Measurements from ENCODE around the gene ANGPTL7. TPM values are rescaled to one million over a fixed set of nuclear protein-coding genes. Genes with fewer than 3 reads are reported as not detected.

ANGPTL7 gene
- total RNA-seq, 3 donors from 2014 or later (not counting 1 experiment from before 2014, with no cell fraction given) = not detected

DNA sequence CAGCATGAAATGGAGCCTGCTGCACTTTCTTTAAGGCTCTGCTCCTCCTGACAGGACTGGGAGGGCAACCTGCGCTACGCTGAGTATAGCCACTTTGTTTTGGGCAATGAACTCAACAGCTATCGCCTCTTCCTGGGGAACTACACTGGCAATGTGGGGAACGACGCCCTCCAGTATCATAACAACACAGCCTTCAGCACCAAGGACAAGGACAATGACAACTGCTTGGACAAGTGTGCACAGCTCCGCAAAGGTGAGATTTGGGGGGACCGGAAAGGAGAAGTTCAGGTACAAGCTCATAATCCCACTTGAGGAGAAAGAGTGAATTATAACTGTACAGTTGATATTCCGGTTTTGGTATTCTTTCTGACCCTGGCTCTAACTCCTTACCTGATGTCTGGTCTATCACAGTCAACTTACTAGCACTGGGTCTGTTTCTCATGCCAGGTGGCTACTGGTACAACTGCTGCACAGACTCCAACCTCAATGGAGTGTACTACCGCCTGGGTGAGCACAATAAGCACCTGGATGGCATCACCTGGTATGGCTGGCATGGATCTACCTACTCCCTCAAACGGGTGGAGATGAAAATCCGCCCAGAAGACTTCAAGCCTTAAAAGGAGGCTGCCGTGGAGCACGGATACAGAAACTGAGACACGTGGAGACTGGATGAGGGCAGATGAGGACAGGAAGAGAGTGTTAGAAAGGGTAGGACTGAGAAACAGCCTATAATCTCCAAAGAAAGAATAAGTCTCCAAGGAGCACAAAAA, 5.4 kb downstream of the ANGPTL7 start:
- WGBS (ENCODE audit: insufficient coverage) = 96% methylated on average over 14 of the region's 14 CpGs
- H3K9me3 Mint-ChIP-seq = no peaks in the 10 kb centered on the region
- peaks cover 12% of the 10 kb centered on the region for H3K36me3 Mint-ChIP-seq
- H3K27me3 Mint-ChIP-seq (ENCODE audit: low read depth in 2 of 2) = no peaks in the 10 kb centered on the region
- DNase-seq = no peak
- Histone ChIP-seq H3K36me3 (ENCODE audit: control insufficient read depth, insufficient read depth, low read length) (peaks cover 76% of the 10 kb centered on the region), H3K4me1 (ENCODE audit: control insufficient read depth, insufficient read depth, low read length) (no peaks in the 10 kb centered on the region), H3K4me3 (ENCODE audit: low read length) (no peak overlapping the region), H3K27ac (ENCODE audit: low read length) (no peak overlapping the region), H3K9me3 (ENCODE audit: control insufficient read depth, insufficient read depth, low read length) (no peaks in the 10 kb centered on the region), H3K27me3 (ENCODE audit: control insufficient read depth, insufficient read depth, low read length) (no peaks in the 10 kb centered on the region)
- ATAC-seq = no peak
- intact Hi-C loops (cut with micrococcal nuclease) = no loop called here
- no peaks in the 10 kb centered on the region for H3K4me1 Mint-ChIP-seq
- H3K4me3 Mint-ChIP-seq = no peak overlapping the region
- TF ChIP-seq, protein P1, sequence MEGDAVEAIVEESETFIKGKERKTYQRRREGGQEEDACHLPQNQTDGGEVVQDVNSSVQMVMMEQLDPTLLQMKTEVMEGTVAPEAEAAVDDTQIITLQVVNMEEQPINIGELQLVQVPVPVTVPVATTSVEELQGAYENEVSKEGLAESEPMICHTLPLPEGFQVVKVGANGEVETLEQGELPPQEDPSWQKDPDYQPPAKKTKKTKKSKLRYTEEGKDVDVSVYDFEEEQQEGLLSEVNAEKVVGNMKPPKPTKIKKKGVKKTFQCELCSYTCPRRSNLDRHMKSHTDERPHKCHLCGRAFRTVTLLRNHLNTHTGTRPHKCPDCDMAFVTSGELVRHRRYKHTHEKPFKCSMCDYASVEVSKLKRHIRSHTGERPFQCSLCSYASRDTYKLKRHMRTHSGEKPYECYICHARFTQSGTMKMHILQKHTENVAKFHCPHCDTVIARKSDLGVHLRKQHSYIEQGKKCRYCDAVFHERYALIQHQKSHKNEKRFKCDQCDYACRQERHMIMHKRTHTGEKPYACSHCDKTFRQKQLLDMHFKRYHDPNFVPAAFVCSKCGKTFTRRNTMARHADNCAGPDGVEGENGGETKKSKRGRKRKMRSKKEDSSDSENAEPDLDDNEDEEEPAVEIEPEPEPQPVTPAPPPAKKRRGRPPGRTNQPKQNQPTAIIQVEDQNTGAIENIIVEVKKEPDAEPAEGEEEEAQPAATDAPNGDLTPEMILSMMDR (IDR thresholded peaks at IDR 0.05) = no peak
- peak overlapping the region in 1 of 2 donors; percentile 18 for H3K27ac Mint-ChIP-seq

DNA sequence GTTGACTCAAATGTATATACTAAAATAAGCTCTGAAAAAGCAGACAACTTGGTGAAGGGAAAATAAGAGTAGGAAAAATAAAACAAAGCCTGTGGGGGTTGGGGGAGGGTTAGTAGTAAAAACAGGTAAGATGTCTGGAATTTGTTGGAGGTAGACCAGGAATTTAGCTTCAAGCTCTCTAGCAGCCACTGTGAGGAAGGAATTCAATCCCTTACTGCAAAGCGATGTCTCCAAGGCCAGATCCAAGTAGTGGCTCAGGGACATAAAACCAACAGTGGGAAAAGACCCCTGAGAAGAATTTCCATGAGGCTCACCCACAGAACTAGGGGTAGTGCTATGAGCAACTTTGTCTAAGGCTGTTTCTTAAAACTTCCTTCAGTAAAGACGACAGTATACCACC, 7.8 kb downstream of the ANGPTL7 start:
- H3K27me3 ChIP-seq (ENCODE audit: control insufficient read depth, insufficient read depth, low read length) = no peaks in the 10 kb centered on the region
- ATAC-seq (no peak), DNase-seq (no peak)
- TF ChIP-seq, protein P1 (IDR thresholded peaks at IDR 0.05) = no peak
- Mint-ChIP-seq H3K27ac (no peak overlapping the region), H3K9me3 (no peaks in the 10 kb centered on the region), H3K4me3 (no peak overlapping the region), H3K4me1 (no peaks in the 10 kb centered on the region), H3K36me3 (peaks cover 12% of the 10 kb centered on the region), H3K27me3 (ENCODE audit: low read depth in 2 of 2) (no peaks in the 10 kb centered on the region)
- H3K36me3 ChIP-seq (ENCODE audit: control insufficient read depth, insufficient read depth, low read length) = peaks cover 68% of the 10 kb centered on the region
- intact Hi-C loops (cut with micrococcal nuclease) = no loop called here
- WGBS (ENCODE audit: insufficient coverage) = 92% methylated on average over 1 of the region's 2 CpGs
- no peaks in the 10 kb centered on the region for H3K4me1 ChIP-seq (ENCODE audit: control insufficient read depth, insufficient read depth, low read length)
- H3K4me3 ChIP-seq (ENCODE audit: low read length) = no peak overlapping the region
- no peak overlapping the region for H3K27ac ChIP-seq (ENCODE audit: low read length)
- H3K9me3 ChIP-seq (ENCODE audit: control insufficient read depth, insufficient read depth, low read length) = no peaks in the 10 kb centered on the region

DNA sequence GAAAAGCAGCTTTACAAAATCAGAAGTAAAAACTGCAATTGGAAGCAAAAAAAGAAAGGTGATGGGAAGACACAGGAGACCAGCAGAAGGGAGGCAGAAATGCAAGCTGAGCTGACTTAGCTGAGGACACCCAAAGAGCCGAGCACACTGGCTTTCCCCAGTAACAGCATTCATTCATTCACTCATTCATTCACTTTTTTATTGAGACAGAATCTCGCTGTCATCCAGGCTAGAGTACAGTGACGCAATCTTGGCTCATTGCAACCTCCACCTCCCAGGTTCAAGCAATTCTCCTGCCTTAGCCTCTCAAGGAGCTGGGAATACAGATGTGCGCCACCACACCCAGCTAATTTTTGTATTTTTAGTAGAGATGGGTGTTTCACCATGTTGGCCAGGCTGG, 8.2 kb downstream of the ANGPTL7 start:
- TF ChIP-seq, protein P1 (IDR thresholded peaks at IDR 0.05) = no peak
- H3K27ac Mint-ChIP-seq = no peak overlapping the region
- H3K36me3 Mint-ChIP-seq = peaks cover 12% of the 10 kb centered on the region
- Histone ChIP-seq H3K9me3 (ENCODE audit: control insufficient read depth, insufficient read depth, low read length) (no peaks in the 10 kb centered on the region), H3K36me3 (ENCODE audit: control insufficient read depth, insufficient read depth, low read length) (peaks cover 66% of the 10 kb centered on the region), H3K4me3 (ENCODE audit: low read length) (no peak overlapping the region), H3K27me3 (ENCODE audit: control insufficient read depth, insufficient read depth, low read length) (no peaks in the 10 kb centered on the region), H3K4me1 (ENCODE audit: control insufficient read depth, insufficient read depth, low read length) (no peaks in the 10 kb centered on the region), H3K27ac (ENCODE audit: low read length) (no peak overlapping the region)
- WGBS (ENCODE audit: insufficient coverage) = 97% methylated on average over 4 of the region's 4 CpGs
- H3K4me3 Mint-ChIP-seq = no peak overlapping the region
- no peaks in the 10 kb centered on the region for H3K27me3 Mint-ChIP-seq (ENCODE audit: low read depth in 2 of 2)
- ATAC-seq = no peak
- intact Hi-C loops (cut with micrococcal nuclease) = no loop called here
- DNase-seq = no peak
- H3K9me3 Mint-ChIP-seq = no peaks in the 10 kb centered on the region
- no peaks in the 10 kb centered on the region for H3K4me1 Mint-ChIP-seq

DNA sequence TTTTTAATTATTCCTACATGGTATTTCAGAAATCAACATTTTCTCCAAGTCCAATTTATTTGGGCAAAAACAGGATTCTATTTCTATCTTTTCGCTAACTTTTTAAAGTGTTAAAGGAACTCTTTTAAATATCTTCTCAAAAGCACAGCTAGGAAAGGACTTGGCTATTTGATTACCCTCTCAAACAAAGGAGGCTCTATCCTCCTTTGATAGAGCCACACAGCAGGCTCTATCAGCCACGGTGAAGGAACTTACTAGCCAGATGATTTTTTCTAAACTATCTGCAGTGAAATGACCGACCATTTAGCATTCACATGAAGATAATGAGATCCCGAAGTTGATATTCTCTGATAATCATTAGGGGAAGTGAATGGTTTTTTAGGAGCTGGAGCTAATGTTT, 9.1 kb downstream of the ANGPTL7 start:
- TF ChIP-seq, protein P1 (IDR thresholded peaks at IDR 0.05) = no peak
- Histone ChIP-seq H3K4me3 (ENCODE audit: low read length) (no peak overlapping the region), H3K9me3 (ENCODE audit: control insufficient read depth, insufficient read depth, low read length) (no peaks in the 10 kb centered on the region), H3K4me1 (ENCODE audit: control insufficient read depth, insufficient read depth, low read length) (no peaks in the 10 kb centered on the region), H3K27me3 (ENCODE audit: control insufficient read depth, insufficient read depth, low read length) (no peaks in the 10 kb centered on the region), H3K27ac (ENCODE audit: low read length) (no peak overlapping the region), H3K36me3 (ENCODE audit: control insufficient read depth, insufficient read depth, low read length) (peaks cover 72% of the 10 kb centered on the region)
- no peak overlapping the region for H3K4me3 Mint-ChIP-seq
- no peak for ATAC-seq
- no peaks in the 10 kb centered on the region for H3K27me3 Mint-ChIP-seq (ENCODE audit: low read depth in 2 of 2)
- intact Hi-C loops (cut with micrococcal nuclease) = no loop called here
- H3K4me1 Mint-ChIP-seq = no peaks in the 10 kb centered on the region
- no peak overlapping the region for H3K27ac Mint-ChIP-seq
- no peaks in the 10 kb centered on the region for H3K9me3 Mint-ChIP-seq
- 97% methylated on average over 4 of the region's 4 CpGs for WGBS (ENCODE audit: insufficient coverage)
- DNase-seq = no peak
- peaks cover 12% of the 10 kb centered on the region for H3K36me3 Mint-ChIP-seq

All from natural killer cell (primary cell).